Stomach (tissue), 4 donors: Measurements from ENCODE around the gene MOB1A.

Experiments
- CTCF ChIP-seq, 7 experiments: fragments of 450-650 bp in 4 of 7; fragments of 200-600 bp in 3 of 7; sonication (generic) in 3 of 7; IDR thresholded peaks; one replicate each; pipeline ENCODE4 v1.5.1; 2016 to 2019; ENCODE audit warnings: antibody characterized with exemption in 7 of 7, control low read depth in 2 of 7, mild to moderate bottlenecking in 1 of 7
- POLR2A ChIP-seq, 4 donors: fragments of 450-650 bp; IDR thresholded peaks; one replicate each; pipeline ENCODE4 v1.6.1; 2016; ENCODE audit warnings: antibody characterized with exemption in 4 of 4, control low read depth in 2 of 4, mild to moderate bottlenecking in 1 of 4, moderate library complexity in 1 of 4
- POLR2AphosphoS5 ChIP-seq, 3 donors: sonication (generic); formaldehyde crosslinking; IDR thresholded peaks; one replicate each; pipeline ENCODE4 v1.6.1; 2016; ENCODE audit warnings: antibody characterized with exemption in 3 of 3

- TF ChIP-seq CTCF (IDR thresholded peaks at IDR 0.05) (no peak), POLR2A (IDR thresholded peaks at IDR 0.05) (no peak), POLR2AphosphoS5 (IDR thresholded peaks at IDR 0.05) (no peak)
Observed at GRCh38 chr2:74168739-74169138, 9.9 kb downstream of the MOB1A start.
